Parathyroid adenoma (tissue), 2 donors: ENCODE measurements around the gene TBX2.
A peak's percentile ranks its signal among the peaks of the same experiment; 100 is the strongest.

Source experiments
- H2AFZ ChIP-seq: fragments of 300-600 bp; sonication (generic); one replicate; pipeline ENCODE4 v1.7.0; 2017; ENCODE audit warnings: antibody characterized with exemption, mild to moderate bottlenecking
- H3K27ac ChIP-seq: fragments of 300-600 bp; sonication (generic); one replicate; pipeline ENCODE4 v1.7.0; 2017
- H3K27me3 ChIP-seq: fragments of 300-600 bp; sonication (generic); one replicate; pipeline ENCODE4 v1.7.0; 2017; ENCODE audit warnings: low read length; ENCODE audit not compliant: control insufficient read depth, insufficient read depth
- H3K36me3 ChIP-seq: fragments of 300-600 bp; sonication (generic); one replicate; pipeline ENCODE4 v1.7.0; 2017; ENCODE audit warnings: low read length; ENCODE audit not compliant: control insufficient read depth, insufficient read depth
- H3K4me1 ChIP-seq: fragments of 300-600 bp; sonication (generic); one replicate; pipeline ENCODE4 v1.7.0; 2017; ENCODE audit warnings: control low read depth
- H3K4me2 ChIP-seq: fragments of 300-600 bp; sonication (generic); one replicate; pipeline ENCODE4 v1.7.0; 2017; ENCODE audit warnings: low read length
- H3K4me3 ChIP-seq: fragments of 300-600 bp; sonication (generic); one replicate; pipeline ENCODE4 v1.7.0; 2017; ENCODE audit warnings: low read depth, low read length
- H3K79me2 ChIP-seq: fragments of 300-600 bp; sonication (generic); one replicate; pipeline ENCODE4 v1.7.0; 2017; ENCODE audit warnings: control low read depth
- H3K9ac ChIP-seq: fragments of 300-600 bp; sonication (generic); one replicate; pipeline ENCODE4 v1.7.0; 2017; ENCODE audit warnings: mild to moderate bottlenecking
- H3K9me3 ChIP-seq: fragments of 300-600 bp; sonication (generic); one replicate; pipeline ENCODE4 v1.7.0; 2017; ENCODE audit warnings: low read length; ENCODE audit not compliant: control insufficient read depth
- CTCF ChIP-seq: fragments of 300-600 bp; sonication (generic); IDR thresholded peaks from one replicate; pipeline ENCODE4 v1.7.0; 2017; ENCODE audit warnings: antibody characterized with exemption, mild to moderate bottlenecking
- donor health status: primary hyperparathyroidism.

Gene TBX2

GRCh38 chr17:61406971-61407911 lies 7.6 kb downstream of the TBX2 start:
- Histone ChIP-seq H3K4me1 (peaks cover 7% of the 10 kb centered on the region), H3K9ac (no peak overlapping the region), H3K27ac (no peak overlapping the region)

GRCh38 chr17:61408151-61409041 lies 8.8 kb downstream of the TBX2 start:
- Histone ChIP-seq H3K36me3 (no peaks in the 10 kb centered on the region), H2AFZ (no peak overlapping the region), H3K4me3 (peak overlapping the region; percentile 38), H3K9me3 (no peaks in the 10 kb centered on the region), H3K79me2 (no peaks in the 10 kb centered on the region), H3K27me3 (peaks cover 10% of the 10 kb centered on the region), H3K4me2 (no peak overlapping the region), H3K9ac (no peak overlapping the region), H3K27ac (no peak overlapping the region), H3K4me1 (peaks cover 7% of the 10 kb centered on the region)
- TF ChIP-seq CTCF = no peak

More at GRCh38 chr17:61406971-61407911, 7.6 kb downstream of the TBX2 start:
- H2AFZ ChIP-seq = no peak overlapping the region
- no peaks in the 10 kb centered on the region for H3K79me2 ChIP-seq
- no peak overlapping the region for H3K4me2 ChIP-seq
- H3K9me3 ChIP-seq = no peaks in the 10 kb centered on the region
- no peak for TF ChIP-seq CTCF
- peaks cover 10% of the 10 kb centered on the region for H3K27me3 ChIP-seq
- H3K36me3 ChIP-seq = no peaks in the 10 kb centered on the region
- H3K4me3 ChIP-seq = no peak overlapping the region

- Histone ChIP-seq H3K36me3 (no peaks in the 10 kb centered on the region), H3K9me3 (no peaks in the 10 kb centered on the region), H3K4me3 (peak overlapping the region; percentile 38), H3K79me2 (no peaks in the 10 kb centered on the region), H2AFZ (peak overlapping the region; percentile 56), H3K4me2 (peak overlapping the region; percentile 72), H3K27ac (no peak overlapping the region), H3K27me3 (peaks cover 5% of the 10 kb centered on the region), H3K9ac (no peak overlapping the region), H3K4me1 (peaks cover 7% of the 10 kb centered on the region)
- TF ChIP-seq CTCF = no peak
Observed at GRCh38 chr17:61409301-61410112, 9.9 kb downstream of the TBX2 start.

DNA sequence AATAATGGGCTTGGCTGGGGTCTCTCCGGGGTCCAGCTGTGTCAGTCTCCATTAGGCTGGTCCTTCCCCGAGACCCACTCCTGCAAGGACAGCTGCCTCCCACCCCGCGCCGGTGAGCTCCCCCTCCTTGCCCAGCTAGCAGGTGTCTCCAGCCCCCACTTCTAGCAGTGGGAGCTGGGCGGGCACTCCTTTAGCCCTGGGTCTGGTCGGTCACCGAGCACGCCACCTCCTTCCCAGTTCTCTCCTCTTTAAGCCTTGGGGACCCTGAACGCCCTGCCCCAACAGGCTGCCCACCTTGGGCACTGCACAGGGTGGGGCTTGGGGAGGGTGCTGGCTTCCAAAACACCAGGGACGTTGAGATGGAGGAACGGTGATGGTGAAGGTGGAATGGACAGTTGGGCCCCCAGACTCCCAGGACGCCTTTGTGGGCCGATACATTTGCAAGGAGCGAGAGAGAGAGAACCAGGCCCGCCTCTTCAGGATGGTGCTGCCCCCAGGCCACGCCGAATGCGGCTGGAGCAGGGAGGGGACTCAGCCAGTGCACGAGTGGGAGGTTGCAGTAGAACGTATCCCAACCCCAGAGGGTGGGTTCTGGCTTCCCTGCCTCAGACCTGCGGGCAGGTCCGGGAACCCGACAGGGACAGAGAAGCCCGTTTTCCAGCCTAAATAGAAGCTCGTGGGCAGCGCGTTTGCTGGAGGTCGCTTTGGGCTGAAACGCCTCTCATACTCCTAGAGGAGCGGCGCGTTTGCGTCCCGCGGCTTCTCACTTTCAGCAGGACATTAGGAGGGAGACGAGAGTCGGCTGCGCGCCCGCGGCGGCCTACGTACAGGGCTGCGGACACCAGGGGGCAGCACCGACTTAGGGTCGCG lies 10.7 kb downstream of the TBX2 start:
- peaks cover 4% of the 10 kb centered on the region for H3K4me1 ChIP-seq
- peak; percentile 33 for TF ChIP-seq CTCF
- peak overlapping the region; percentile 53 for H2AFZ ChIP-seq
- no peak overlapping the region for H3K9ac ChIP-seq
- H3K27me3 ChIP-seq = peaks cover 3% of the 10 kb centered on the region
- H3K9me3 ChIP-seq = no peaks in the 10 kb centered on the region
- H3K36me3 ChIP-seq = no peaks in the 10 kb centered on the region
- H3K27ac ChIP-seq = peak overlapping the region; percentile 70
- H3K79me2 ChIP-seq = no peaks in the 10 kb centered on the region
- H3K4me2 ChIP-seq = peak overlapping the region; percentile 1
- no peak overlapping the region for H3K4me3 ChIP-seq
